Breast epithelium (tissue), 3 donors: ENCODE data around the gene EDN3.

ENCODE experiments used
- POLR2A ChIP-seq: fragments of 450-650 bp; IDR thresholded peaks from one replicate; pipeline ENCODE4 v1.6.1; 2016; ENCODE audit warnings: antibody characterized with exemption, mild to moderate bottlenecking, moderate library complexity
- TF ChIP-seq, protein P1 (sequence below), 3 donors: fragments of 450-650 bp; IDR thresholded peaks; one replicate each; pipeline ENCODE4 v1.5.1; 2016 to 2017; ENCODE audit warnings: antibody characterized with exemption in 3 of 3, mild to moderate bottlenecking in 3 of 3, moderate library complexity in 3 of 3

DNA sequence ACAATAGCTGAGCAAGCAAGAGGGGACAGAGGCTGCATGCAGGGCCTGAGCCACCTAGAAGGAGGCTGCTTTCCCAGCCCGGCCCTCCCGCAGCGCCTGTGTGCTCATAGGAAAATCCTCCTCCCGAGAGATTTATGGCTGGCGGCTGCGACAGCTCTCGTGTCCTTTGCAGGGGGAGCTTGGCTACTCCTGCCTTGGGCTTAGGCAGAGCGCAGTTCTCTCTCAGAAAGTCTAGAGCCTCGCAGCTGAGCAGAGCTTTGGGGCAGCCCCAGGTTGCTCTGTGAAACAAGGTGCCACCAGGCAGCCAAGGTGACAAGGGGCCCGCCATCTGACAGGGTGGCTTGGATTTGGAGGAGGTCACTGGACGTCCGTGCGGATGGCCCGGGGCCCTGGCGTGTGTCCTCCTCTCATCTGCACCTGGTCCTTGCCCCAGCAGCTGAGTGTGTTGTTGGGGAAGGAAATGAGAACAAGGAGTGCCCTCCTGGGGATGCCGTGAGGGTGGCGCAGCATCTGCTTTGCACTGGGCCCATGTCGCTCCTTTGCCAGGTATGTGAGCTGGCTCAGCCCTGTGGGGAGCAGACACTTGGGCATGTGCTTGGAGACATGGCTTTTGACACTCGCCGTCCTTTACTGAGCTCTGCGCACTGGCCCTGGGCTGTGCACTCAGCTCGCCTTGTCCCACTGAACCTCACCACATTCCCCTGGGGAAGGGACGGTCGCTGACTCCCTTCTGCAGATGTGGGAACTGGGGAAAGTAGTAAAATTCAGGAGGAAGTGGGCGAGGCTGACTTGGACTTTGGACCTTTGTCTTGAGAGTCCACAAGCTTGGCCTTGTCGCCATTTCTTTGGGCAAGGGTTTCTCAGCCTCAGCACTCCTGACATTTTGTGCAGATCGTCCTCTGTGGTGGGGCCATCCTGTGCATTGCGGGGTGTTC, 41.9 kb downstream of the EDN3 start:
- TF ChIP-seq, protein P1, sequence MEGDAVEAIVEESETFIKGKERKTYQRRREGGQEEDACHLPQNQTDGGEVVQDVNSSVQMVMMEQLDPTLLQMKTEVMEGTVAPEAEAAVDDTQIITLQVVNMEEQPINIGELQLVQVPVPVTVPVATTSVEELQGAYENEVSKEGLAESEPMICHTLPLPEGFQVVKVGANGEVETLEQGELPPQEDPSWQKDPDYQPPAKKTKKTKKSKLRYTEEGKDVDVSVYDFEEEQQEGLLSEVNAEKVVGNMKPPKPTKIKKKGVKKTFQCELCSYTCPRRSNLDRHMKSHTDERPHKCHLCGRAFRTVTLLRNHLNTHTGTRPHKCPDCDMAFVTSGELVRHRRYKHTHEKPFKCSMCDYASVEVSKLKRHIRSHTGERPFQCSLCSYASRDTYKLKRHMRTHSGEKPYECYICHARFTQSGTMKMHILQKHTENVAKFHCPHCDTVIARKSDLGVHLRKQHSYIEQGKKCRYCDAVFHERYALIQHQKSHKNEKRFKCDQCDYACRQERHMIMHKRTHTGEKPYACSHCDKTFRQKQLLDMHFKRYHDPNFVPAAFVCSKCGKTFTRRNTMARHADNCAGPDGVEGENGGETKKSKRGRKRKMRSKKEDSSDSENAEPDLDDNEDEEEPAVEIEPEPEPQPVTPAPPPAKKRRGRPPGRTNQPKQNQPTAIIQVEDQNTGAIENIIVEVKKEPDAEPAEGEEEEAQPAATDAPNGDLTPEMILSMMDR (IDR thresholded peaks at IDR 0.05), result no peak
- TF ChIP-seq POLR2A, result no peak
